Ishikawa (cell line): ENCODE results near the gene IMMP2L.

Experiments used
- CEBPB ChIP-seq: IDR thresholded peaks from 2 replicates; pipeline ENCODE4 v1.6.1; 2012
- CREB1 ChIP-seq: IDR thresholded peaks from 2 replicates; pipeline ENCODE4 v1.6.1; 2012; ENCODE audit warnings: low read depth
- EGR1 ChIP-seq: IDR thresholded peaks from 2 replicates; pipeline ENCODE4 v1.6.1; 2012
- EP300 ChIP-seq: IDR thresholded peaks from 2 replicates; pipeline ENCODE4 v1.6.1; 2012; ENCODE audit warnings: borderline replicate concordance
- FOXM1 ChIP-seq: IDR thresholded peaks from 2 replicates; pipeline ENCODE4 v1.6.1; 2012; ENCODE audit warnings: low read depth, borderline replicate concordance
- MAX ChIP-seq: IDR thresholded peaks from 2 replicates; pipeline ENCODE4 v1.6.1; 2012
- NFIC ChIP-seq: IDR thresholded peaks from 2 replicates; pipeline ENCODE4 v1.6.1; 2012
- RAD21 ChIP-seq: IDR thresholded peaks from 2 replicates; pipeline ENCODE4 v1.6.1; 2012; ENCODE audit warnings: low read depth
- REST ChIP-seq: IDR thresholded peaks from 2 replicates; pipeline ENCODE4 v1.6.1; 2012; ENCODE audit warnings: low read depth, mild to moderate bottlenecking
- TAF1 ChIP-seq: IDR thresholded peaks from 2 replicates; pipeline ENCODE4 v1.6.1; 2012; ENCODE audit warnings: low read depth, mild to moderate bottlenecking
- TCF12 ChIP-seq: IDR thresholded peaks from 2 replicates; pipeline ENCODE4 v1.6.1; 2012; ENCODE audit warnings: low read depth
- TEAD4 ChIP-seq: IDR thresholded peaks from 2 replicates; pipeline ENCODE4 v1.6.1; 2012
- USF1 ChIP-seq: IDR thresholded peaks from 2 replicates; pipeline ENCODE4 v1.6.1; 2012
- YY1 ChIP-seq: IDR thresholded peaks from 2 replicates; pipeline ENCODE4 v1.6.1; 2012; ENCODE audit warnings: low read depth
- ZBTB7A ChIP-seq: IDR thresholded peaks from 2 replicates; pipeline ENCODE4 v1.6.1; 2012; ENCODE audit warnings: low read depth

The IMMP2L gene

GRCh38 chr7:111137296-111138192 is 424.7 kb downstream of the IMMP2L start:
- TF ChIP-seq TAF1 = no peak

GRCh38 chr7:111132833-111133232 is 429.5 kb downstream of the IMMP2L start:
- TF ChIP-seq CREB1 (no peak), YY1 (no peak), MAX (no peak), ZBTB7A (no peak), FOXM1 (no peak), USF1 (no peak), EP300 (no peak), RAD21 (no peak), REST (no peak), TCF12 (no peak), TEAD4 (no peak)

- TF ChIP-seq ZBTB7A (no peak), FOXM1 (no peak), CREB1 (no peak), USF1 (no peak), TCF12 (no peak), RAD21 (no peak), MAX (no peak), REST (no peak), NFIC (no peak), YY1 (no peak), TAF1 (no peak), CEBPB (no peak), EP300 (no peak), TEAD4 (no peak), EGR1 (no peak)
Observed at GRCh38 chr7:111129435-111129834, 432.9 kb downstream of the IMMP2L start.

GRCh38 chr7:111126987-111127386 is 435.3 kb downstream of the IMMP2L start:
- TF ChIP-seq EP300 = no peak
- TF ChIP-seq USF1 = no peak
- no peak for TF ChIP-seq RAD21
- TF ChIP-seq EGR1 = no peak
- TF ChIP-seq CEBPB = no peak
- TF ChIP-seq TEAD4 = no peak
- no peak for TF ChIP-seq MAX
- TF ChIP-seq REST = peak; percentile 74
